ENCODE data around the gene FBXO48.

GRCh38 chr2:68453761-68454360 lies 13.2 kb downstream of the FBXO48 start:
- TF ChIP-seq CTCF (IDR thresholded peaks at IDR 0.05; ENCODE audit: low read length), result no peak
- no peak for TF ChIP-seq EZH2 (IDR thresholded peaks at IDR 0.05; ENCODE audit: borderline replicate concordance, low read length)
